ENCODE measurements around the gene FCHO2. TPM values are rescaled to one million over a fixed set of nuclear protein-coding genes. Genes with fewer than 3 reads are reported as not detected.

FCHO2 gene
- total RNA-seq, 2 donors from 2014 or later = 16.8 to 18.5 TPM

DNA sequence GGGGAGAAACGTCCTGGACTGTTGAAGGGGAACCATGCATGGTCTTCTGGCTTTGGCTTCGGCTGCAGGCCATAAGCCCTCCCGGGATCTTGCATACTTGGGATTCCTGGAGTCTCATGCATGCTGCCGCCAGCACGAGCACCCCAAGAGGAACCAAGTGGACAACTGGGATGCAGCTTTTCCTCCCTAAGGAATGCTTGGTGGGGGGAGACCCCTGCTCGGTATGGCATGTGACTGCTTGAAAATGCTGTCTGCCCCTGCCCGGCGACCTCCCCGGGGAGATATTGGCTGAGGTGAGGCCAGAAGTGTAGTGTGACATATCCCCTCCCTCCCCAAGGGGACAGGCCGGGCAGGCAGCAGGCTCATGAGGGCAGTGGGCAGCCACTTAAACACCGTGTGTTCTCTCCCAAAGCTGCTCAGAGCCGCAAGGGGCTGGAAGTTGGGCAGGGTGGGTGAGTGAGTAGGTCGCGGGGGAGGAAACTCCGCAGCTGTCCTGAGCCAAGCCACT is 180.3 kb downstream of the FCHO2 start:
- H3K4me1 ChIP-seq (ENCODE audit: control insufficient read depth, insufficient read depth, low read length) = no peaks in the 10 kb centered on the region
- peak; percentile 75 for DNase-seq
- H3K27ac Mint-ChIP-seq = no peak overlapping the region
- H3K27ac ChIP-seq (ENCODE audit: low read depth, low read length) = no peak overlapping the region
- TF ChIP-seq CTCF (conservative IDR thresholded peaks at IDR 0.05) = no peak
- no peaks in the 10 kb centered on the region for H3K36me3 Mint-ChIP-seq (ENCODE audit: low read depth)
- no peak overlapping the region for H3K4me3 Mint-ChIP-seq
- no peak overlapping the region for H3K4me3 ChIP-seq (ENCODE audit: low read length)
- no peaks in the 10 kb centered on the region for H3K9me3 Mint-ChIP-seq
- 72 to 84% methylated on average over 4 to 15 of the region's 15 CpGs for WGBS, 2 experiments (ENCODE audit: insufficient coverage in 1 of 2, insufficient read length in 1 of 2)
- no peaks in the 10 kb centered on the region for H3K27me3 ChIP-seq (ENCODE audit: control insufficient read depth, insufficient read depth, low read length, poor library complexity, severe bottlenecking)
- no peaks in the 10 kb centered on the region for H3K27me3 Mint-ChIP-seq (ENCODE audit: insufficient read depth)
- H3K9ac ChIP-seq (ENCODE audit: extremely low read depth, low read length, poor library complexity, severe bottlenecking) = no peak overlapping the region
- peaks cover 19% of the 10 kb centered on the region for H3K4me1 Mint-ChIP-seq
- H3K36me3 ChIP-seq (ENCODE audit: control insufficient read depth, insufficient read depth, low read length) = no peaks in the 10 kb centered on the region
- H3K9me3 ChIP-seq (ENCODE audit: control insufficient read depth, low read length) = no peaks in the 10 kb centered on the region

DNA sequence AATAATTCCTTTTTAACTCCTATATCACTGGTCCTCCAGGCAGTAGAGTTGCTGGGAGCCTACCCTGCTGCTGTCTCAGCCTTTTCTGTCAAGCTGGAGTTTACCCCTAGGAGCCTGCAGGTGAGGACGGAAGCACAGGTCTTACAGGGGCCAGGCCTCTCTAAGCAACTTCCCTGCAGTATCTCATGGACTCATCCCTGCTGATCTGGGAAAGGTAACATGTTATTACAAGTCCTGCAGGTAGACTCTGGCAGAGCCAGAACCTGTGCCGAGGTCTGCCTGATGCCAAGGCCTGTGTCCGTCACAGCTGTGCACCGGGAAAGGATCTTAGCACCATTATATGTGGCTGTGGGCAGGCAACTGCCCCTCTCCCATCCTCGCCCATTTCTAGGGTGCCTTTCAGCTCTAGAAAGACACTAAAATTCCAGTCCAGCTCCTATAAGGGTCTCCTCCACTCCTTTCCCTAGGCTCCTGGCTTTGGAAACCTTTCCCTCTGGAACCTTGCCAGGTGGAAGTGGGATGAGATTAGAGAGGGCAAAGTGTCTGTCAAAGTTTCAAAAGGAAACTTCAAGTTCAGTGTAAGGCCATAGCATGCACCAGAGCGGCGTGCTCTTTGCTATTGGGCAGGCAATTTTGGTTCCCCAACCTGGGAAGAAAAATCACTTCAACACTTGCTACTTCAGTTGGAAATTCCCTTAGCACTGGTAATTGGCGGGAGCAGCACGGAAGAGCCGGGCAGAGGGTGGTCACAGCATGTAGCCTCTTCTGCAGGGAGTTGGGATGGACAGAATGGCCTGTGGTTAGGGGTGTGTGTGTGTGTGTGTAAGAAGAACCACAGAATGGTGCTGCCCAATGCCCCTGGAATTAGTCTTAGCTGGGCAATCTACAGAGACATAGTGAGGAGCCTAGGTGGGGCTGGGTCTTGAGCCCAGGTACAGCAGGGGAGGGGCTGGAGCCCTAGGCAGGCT is 182.0 kb downstream of the FCHO2 start:
- Histone ChIP-seq H3K4me1 (ENCODE audit: control insufficient read depth, insufficient read depth, low read length) (no peaks in the 10 kb centered on the region), H3K36me3 (ENCODE audit: control insufficient read depth, insufficient read depth, low read length) (no peaks in the 10 kb centered on the region), H3K27ac (ENCODE audit: low read depth, low read length) (no peak overlapping the region), H3K4me3 (ENCODE audit: low read length) (no peak overlapping the region), H3K9me3 (ENCODE audit: control insufficient read depth, low read length) (no peaks in the 10 kb centered on the region), H3K9ac (ENCODE audit: extremely low read depth, low read length, poor library complexity, severe bottlenecking) (no peak overlapping the region), H3K27me3 (ENCODE audit: control insufficient read depth, insufficient read depth, low read length, poor library complexity, severe bottlenecking) (no peaks in the 10 kb centered on the region)
- no peak for DNase-seq
- no peaks in the 10 kb centered on the region for H3K27me3 Mint-ChIP-seq (ENCODE audit: insufficient read depth)
- TF ChIP-seq CTCF (conservative IDR thresholded peaks at IDR 0.05) = no peak
- 89 to 94% methylated on average over 6 to 10 of the region's 10 CpGs for WGBS, 2 experiments (ENCODE audit: insufficient coverage in 1 of 2, insufficient read length in 1 of 2)
- no peaks in the 10 kb centered on the region for H3K36me3 Mint-ChIP-seq (ENCODE audit: low read depth)
- H3K4me1 Mint-ChIP-seq = peaks cover 12% of the 10 kb centered on the region
- no peaks in the 10 kb centered on the region for H3K9me3 Mint-ChIP-seq
- no peak overlapping the region for H3K27ac Mint-ChIP-seq
- H3K4me3 Mint-ChIP-seq = no peak overlapping the region

DNA sequence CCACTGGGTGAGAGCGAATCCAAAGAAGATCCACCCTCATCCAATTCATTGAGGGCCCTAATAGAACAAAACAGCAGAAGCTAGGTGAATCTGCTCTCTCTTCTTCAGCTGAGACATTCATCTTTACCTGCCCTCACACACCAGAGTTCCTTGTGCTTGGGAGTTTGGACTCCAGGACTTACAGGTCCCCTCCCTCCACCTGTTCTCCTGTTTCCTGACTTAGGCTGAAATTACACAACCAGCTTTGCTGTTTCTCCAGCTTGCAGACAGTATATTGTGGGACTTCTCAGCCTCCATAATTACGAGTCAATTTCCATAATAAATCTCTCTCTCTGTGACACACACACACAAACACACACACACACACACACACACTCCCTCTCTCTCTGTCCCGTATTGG is 183.6 kb downstream of the FCHO2 start:
- H3K27me3 Mint-ChIP-seq (ENCODE audit: insufficient read depth) = no peaks in the 10 kb centered on the region
- no peaks in the 10 kb centered on the region for H3K36me3 Mint-ChIP-seq (ENCODE audit: low read depth)
- no peak for DNase-seq
- no peak overlapping the region for H3K9ac ChIP-seq (ENCODE audit: extremely low read depth, low read length, poor library complexity, severe bottlenecking)
- no peak overlapping the region for H3K27ac ChIP-seq (ENCODE audit: low read depth, low read length)
- H3K9me3 ChIP-seq (ENCODE audit: control insufficient read depth, low read length) = no peaks in the 10 kb centered on the region
- 100% methylated on average over 2 of the region's 3 CpGs; no CpG with 5 or more reads in 1 of the 2 experiments for WGBS, 2 experiments (ENCODE audit: insufficient coverage in 1 of 2, insufficient read length in 1 of 2)
- H3K27me3 ChIP-seq (ENCODE audit: control insufficient read depth, insufficient read depth, low read length, poor library complexity, severe bottlenecking) = no peaks in the 10 kb centered on the region
- no peaks in the 10 kb centered on the region for H3K36me3 ChIP-seq (ENCODE audit: control insufficient read depth, insufficient read depth, low read length)
- H3K27ac Mint-ChIP-seq = no peak overlapping the region
- no peak overlapping the region for H3K4me3 ChIP-seq (ENCODE audit: low read length)
- H3K9me3 Mint-ChIP-seq = no peaks in the 10 kb centered on the region
- no peak overlapping the region for H3K4me3 Mint-ChIP-seq
- no peak for TF ChIP-seq CTCF (conservative IDR thresholded peaks at IDR 0.05)
- H3K4me1 ChIP-seq (ENCODE audit: control insufficient read depth, insufficient read depth, low read length) = no peaks in the 10 kb centered on the region
- H3K4me1 Mint-ChIP-seq = peaks cover 12% of the 10 kb centered on the region

Other genes with a start within 250 kb of the FCHO2 start
- 100 to 1,000 TPM; 133 to 141 TPM for gene TNPO1, start 139.4 kb upstream of the FCHO2 start, total RNA-seq
- gene TMEM171, start 164.5 kb downstream of the FCHO2 start, total RNA-seq = under 1 TPM; 0.57 to 0.73 TPM
- not detected for gene TMEM174, start 217.2 kb downstream of the FCHO2 start, total RNA-seq